Natural killer cell (primary cell): Measurements from ENCODE around the gene SIGLEC7. TPM values are rescaled to one million over a fixed set of nuclear protein-coding genes. Genes with fewer than 3 reads are reported as not detected.
A peak's percentile ranks its signal among the peaks of the same experiment; 100 is the strongest.

ENCODE experiments used
- ATAC-seq, 3 donors: fragments of 150-1000 bp in 2 of 3; fragments of 200-7000 bp in 1 of 3; cut with Tn5 transposase; 1 replicate in 1 of 3; 2 replicates in 2 of 3; pipeline ENCODE4 v1.10.0; 2021; ENCODE audit warnings: mild to moderate bottlenecking in 2 of 3, moderate library complexity in 2 of 3
- DNase-seq, 2 donors: peaks; one replicate each; pipeline versions ENCODE4 v3.0.0 to v3.0.0-alpha.2; 2013 to 2021; ENCODE audit warnings: mixed read lengths in 1 of 2
- H3K27ac ChIP-seq: one replicate; pipeline ENCODE4 v1.5.1; 2013; ENCODE audit warnings: mild to moderate bottlenecking, low read length
- H3K27me3 ChIP-seq: one replicate; pipeline ENCODE4 v1.6.1; 2013; ENCODE audit warnings: low read length; ENCODE audit not compliant: control insufficient read depth, insufficient read depth
- H3K36me3 ChIP-seq: one replicate; pipeline ENCODE4 v1.6.1; 2013; ENCODE audit warnings: low read length; ENCODE audit not compliant: control insufficient read depth, insufficient read depth
- H3K4me1 ChIP-seq: one replicate; pipeline ENCODE4 v1.6.1; 2013; ENCODE audit warnings: low read length; ENCODE audit not compliant: control insufficient read depth, insufficient read depth
- H3K4me3 ChIP-seq: one replicate; pipeline ENCODE4 v1.5.1; 2013; ENCODE audit warnings: low read length
- H3K9me3 ChIP-seq: one replicate; pipeline ENCODE4 v1.6.1; 2013; ENCODE audit warnings: low read length; ENCODE audit not compliant: control insufficient read depth, insufficient read depth
- H3K27ac Mint-ChIP-seq, 2 donors: one replicate each; pipeline ENCODE4 v1.8.0; 2022; ENCODE audit warnings: mild to moderate bottlenecking in 2 of 2, mixed read lengths in 2 of 2, moderate library complexity in 1 of 2
- H3K27me3 Mint-ChIP-seq, 2 donors: one replicate each; pipeline ENCODE4 v1.8.0; 2022; ENCODE audit warnings: low read depth in 2 of 2, mixed read lengths in 2 of 2
- H3K36me3 Mint-ChIP-seq: one replicate; pipeline ENCODE4 v1.8.0; 2022; ENCODE audit warnings: mixed read lengths
- H3K4me1 Mint-ChIP-seq, 2 donors: one replicate each; pipeline ENCODE4 v1.8.0; 2022; ENCODE audit warnings: mixed read lengths in 2 of 2
- H3K4me3 Mint-ChIP-seq: one replicate; pipeline ENCODE4 v1.8.0; 2022; ENCODE audit warnings: mild to moderate bottlenecking, moderate library complexity, mixed read lengths
- H3K9me3 Mint-ChIP-seq, 2 donors: one replicate each; pipeline ENCODE4 v1.8.0; 2022; ENCODE audit warnings: mixed read lengths in 2 of 2
- CTCF ChIP-seq: fragments of 200-600 bp; IDR thresholded peaks from one replicate; pipeline ENCODE4 v1.8.0; 2022; ENCODE audit warnings: antibody characterized with exemption
- WGBS: methylation state at CpG from one replicate; pipeline ENCODE4 v1.1.7; 2013; ENCODE audit warnings: missing lambda C conversion rate; ENCODE audit not compliant: insufficient coverage; 5-methylcytosine and 5-hydroxymethylcytosine counted together
- intact Hi-C: fragments of 100-400 bp; cut with micrococcal nuclease; formaldehyde crosslinking; loops from one replicate; pipeline ENCODE4 v1.14.2; 2022
- total RNA-seq, 4 donors: library from RNA; stranded (reverse); fragments of 120-200 nt in 1 of 4; gene quantifications; one replicate each; pipeline versions ENCODE4 v1.2.3 to v1.2.4, GENCODE V29; 2013 to 2022

Gene SIGLEC7
- total RNA-seq, 3 donors from 2014 or later (not counting 1 experiment from before 2014, with no cell fraction given) = 48.6 to 56.0 (median 49.5) TPM

GRCh38 chr19:51148580-51148979 is 6.5 kb downstream of the SIGLEC7 start:
- Mint-ChIP-seq H3K36me3 (peaks cover 24% of the 10 kb centered on the region), H3K4me1 (peaks cover 81 to 97% of the 10 kb centered on the region in 2 donors), H3K9me3 (no peaks in the 10 kb centered on the region), H3K4me3 (peak overlapping the region; percentile 85), H3K27me3 (no peaks in the 10 kb centered on the region), H3K27ac (peak overlapping the region; percentile 89 to 94)
- peaks cover 55% of the 10 kb centered on the region for H3K4me1 ChIP-seq
- H3K36me3 ChIP-seq = peaks cover 36% of the 10 kb centered on the region
- H3K27ac ChIP-seq = peak overlapping the region; percentile 33
- H3K9me3 ChIP-seq = no peaks in the 10 kb centered on the region
- 31% methylated on average over 2 of the region's 3 CpGs for WGBS
- H3K27me3 ChIP-seq = no peaks in the 10 kb centered on the region
- no peak for DNase-seq
- ATAC-seq = no peak
- no peak overlapping the region for H3K4me3 ChIP-seq
- intact Hi-C loops = loop anchor here (5.0 kb wide), 1 partner anchor 36 kb away; no protein-coding TSS in a partner anchor
- no peak for TF ChIP-seq CTCF

GRCh38 chr19:51150627-51151026 is 8.5 kb downstream of the SIGLEC7 start:
- ATAC-seq (no peak), DNase-seq (no peak)
- Histone ChIP-seq H3K36me3 (peaks cover 54% of the 10 kb centered on the region), H3K27ac (no peak overlapping the region), H3K4me1 (peaks cover 36% of the 10 kb centered on the region), H3K27me3 (no peaks in the 10 kb centered on the region), H3K9me3 (no peaks in the 10 kb centered on the region), H3K4me3 (no peak overlapping the region)
- intact Hi-C loops = no loop called here
- peaks cover 24% of the 10 kb centered on the region for H3K36me3 Mint-ChIP-seq
- H3K9me3 Mint-ChIP-seq = no peaks in the 10 kb centered on the region
- H3K27me3 Mint-ChIP-seq = no peaks in the 10 kb centered on the region
- no peak for TF ChIP-seq CTCF
- H3K27ac Mint-ChIP-seq = peak overlapping the region; percentile 89 to 94
- 88% methylated on average over 3 of the region's 3 CpGs for WGBS
- peak overlapping the region; percentile 7 for H3K4me3 Mint-ChIP-seq
- peaks cover 66 to 81% of the 10 kb centered on the region in 2 donors for H3K4me1 Mint-ChIP-seq

GRCh38 chr19:51156710-51157109 is 14.6 kb downstream of the SIGLEC7 start:
- Mint-ChIP-seq H3K36me3 (peaks cover 14% of the 10 kb centered on the region), H3K9me3 (no peaks in the 10 kb centered on the region), H3K27ac (peak overlapping the region; percentile 7 to 27), H3K27me3 (no peaks in the 10 kb centered on the region), H3K4me1 (peaks cover 37 to 58% of the 10 kb centered on the region in 2 donors), H3K4me3 (no peak overlapping the region)
- peaks cover 41% of the 10 kb centered on the region for H3K36me3 ChIP-seq
- no peak overlapping the region for H3K27ac ChIP-seq
- no peaks in the 10 kb centered on the region for H3K9me3 ChIP-seq
- no peak for TF ChIP-seq CTCF
- ATAC-seq (no peak), DNase-seq (no peak)
- peaks cover 14% of the 10 kb centered on the region for H3K4me1 ChIP-seq
- H3K27me3 ChIP-seq = no peaks in the 10 kb centered on the region
- no peak overlapping the region for H3K4me3 ChIP-seq
- WGBS = 92% methylated on average over 2 of the region's 2 CpGs
- intact Hi-C loops = no loop called here

- TF ChIP-seq CTCF = no peak
- DNase-seq (no peak), ATAC-seq (no peak)
- Histone ChIP-seq H3K4me3 (no peak overlapping the region), H3K9me3 (no peaks in the 10 kb centered on the region), H3K36me3 (peaks cover 37% of the 10 kb centered on the region), H3K27ac (no peak overlapping the region), H3K4me1 (peaks cover 10% of the 10 kb centered on the region), H3K27me3 (no peaks in the 10 kb centered on the region)
- intact Hi-C loops = no loop called here
- H3K36me3 Mint-ChIP-seq = peaks cover 9% of the 10 kb centered on the region
- H3K27me3 Mint-ChIP-seq = no peaks in the 10 kb centered on the region
- no peak overlapping the region for H3K4me3 Mint-ChIP-seq
- H3K27ac Mint-ChIP-seq = no peak overlapping the region
- peaks cover 35 to 54% of the 10 kb centered on the region in 2 donors for H3K4me1 Mint-ChIP-seq
- no peaks in the 10 kb centered on the region for H3K9me3 Mint-ChIP-seq
- WGBS = 58% methylated on average over 2 of the region's 2 CpGs
Measured at GRCh38 chr19:51157265-51157664, 15.2 kb downstream of the SIGLEC7 start.
